ENCODE measurements around the gene RPH3AL.

DNA sequence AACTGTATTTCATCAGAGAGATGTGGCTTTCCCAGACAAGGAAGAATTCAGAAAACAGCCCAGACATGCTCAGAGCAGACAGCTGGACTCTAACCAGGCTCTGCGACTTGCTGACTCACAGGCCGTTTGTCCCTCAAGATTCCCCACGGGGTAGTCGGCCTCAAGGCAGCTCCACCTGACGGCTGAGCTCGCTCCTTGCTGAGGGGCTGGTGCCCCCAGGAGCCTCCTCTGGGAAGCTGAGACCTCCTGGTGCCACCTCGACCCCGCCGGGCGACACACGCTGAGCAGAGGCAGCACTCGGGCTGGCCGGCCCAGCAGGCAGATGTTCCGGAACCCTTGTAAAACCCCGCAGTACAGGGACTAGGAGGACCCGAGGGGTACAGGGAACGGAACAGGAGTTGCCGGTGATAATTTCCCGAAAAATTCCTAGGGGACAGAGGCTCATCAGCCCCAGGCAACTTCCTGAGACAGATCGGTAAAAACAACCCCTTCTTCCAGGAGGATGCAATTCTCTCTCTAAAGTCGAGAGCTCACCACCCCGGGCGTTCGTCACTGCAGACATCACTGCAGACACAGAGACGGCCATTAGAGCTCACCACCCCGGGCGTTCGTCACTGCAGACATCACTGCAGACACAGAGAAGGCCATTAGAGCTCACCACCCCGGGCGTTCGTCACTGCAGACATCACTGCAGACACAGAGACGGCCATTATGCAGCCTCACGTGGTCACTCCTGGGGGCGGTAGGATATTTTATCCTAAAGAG is 19.9 kb downstream of the RPH3AL start:
- TF ChIP-seq EP300 (IDR thresholded peaks at IDR 0.05; ENCODE audit: low read depth) = no peak
- TF ChIP-seq, protein P1, sequence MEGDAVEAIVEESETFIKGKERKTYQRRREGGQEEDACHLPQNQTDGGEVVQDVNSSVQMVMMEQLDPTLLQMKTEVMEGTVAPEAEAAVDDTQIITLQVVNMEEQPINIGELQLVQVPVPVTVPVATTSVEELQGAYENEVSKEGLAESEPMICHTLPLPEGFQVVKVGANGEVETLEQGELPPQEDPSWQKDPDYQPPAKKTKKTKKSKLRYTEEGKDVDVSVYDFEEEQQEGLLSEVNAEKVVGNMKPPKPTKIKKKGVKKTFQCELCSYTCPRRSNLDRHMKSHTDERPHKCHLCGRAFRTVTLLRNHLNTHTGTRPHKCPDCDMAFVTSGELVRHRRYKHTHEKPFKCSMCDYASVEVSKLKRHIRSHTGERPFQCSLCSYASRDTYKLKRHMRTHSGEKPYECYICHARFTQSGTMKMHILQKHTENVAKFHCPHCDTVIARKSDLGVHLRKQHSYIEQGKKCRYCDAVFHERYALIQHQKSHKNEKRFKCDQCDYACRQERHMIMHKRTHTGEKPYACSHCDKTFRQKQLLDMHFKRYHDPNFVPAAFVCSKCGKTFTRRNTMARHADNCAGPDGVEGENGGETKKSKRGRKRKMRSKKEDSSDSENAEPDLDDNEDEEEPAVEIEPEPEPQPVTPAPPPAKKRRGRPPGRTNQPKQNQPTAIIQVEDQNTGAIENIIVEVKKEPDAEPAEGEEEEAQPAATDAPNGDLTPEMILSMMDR (IDR thresholded peaks at IDR 0.05) = no peak
- TF ChIP-seq POLR2AphosphoS5 (IDR thresholded peaks at IDR 0.05) = no peak

All from transverse colon (tissue), 4 donors.